GM19238 (cell line): ENCODE measurements around the gene NMD3.

Experiments used
- DNase-seq: peaks from one replicate; pipeline ENCODE4 v3.0.0; 2011; ENCODE audit warnings: low spot score; ENCODE audit not compliant: insufficient read length

The NMD3 gene

GRCh38 chr3:161230621-161231171, 9.6 kb downstream of the NMD3 start:
- no peak for DNase-seq

GRCh38 chr3:161231861-161232260, 10.8 kb downstream of the NMD3 start:
- DNase-seq = no peak

- DNase-seq = no peak
Observed at GRCh38 chr3:161233557-161233956, 12.4 kb downstream of the NMD3 start.

- no peak for DNase-seq
Observed at GRCh38 chr3:161236240-161236639, 15.1 kb downstream of the NMD3 start.

- no peak for DNase-seq
Observed at GRCh38 chr3:161239700-161240099, 18.6 kb downstream of the NMD3 start.

GRCh38 chr3:161244538-161244937, 23.4 kb downstream of the NMD3 start:
- DNase-seq = no peak

GRCh38 chr3:161247049-161247448, 25.9 kb downstream of the NMD3 start:
- no peak for DNase-seq

GRCh38 chr3:161250116-161250515, 29.0 kb downstream of the NMD3 start:
- DNase-seq = no peak

GRCh38 chr3:161251716-161252115, 30.6 kb downstream of the NMD3 start:
- no peak for DNase-seq

- no peak for DNase-seq
Observed at GRCh38 chr3:161252143-161252542, 31.0 kb downstream of the NMD3 start.

GRCh38 chr3:161253711-161254110, 32.6 kb downstream of the NMD3 start:
- DNase-seq = no peak

GRCh38 chr3:161254861-161255260, 33.8 kb downstream of the NMD3 start:
- DNase-seq = no peak

- no peak for DNase-seq
Observed at GRCh38 chr3:161263057-161263456, 41.9 kb downstream of the NMD3 start.

- no peak for DNase-seq
Observed at GRCh38 chr3:161264852-161265251, 43.7 kb downstream of the NMD3 start.

- DNase-seq = no peak
Observed at GRCh38 chr3:161265916-161266571, 44.9 kb downstream of the NMD3 start.

- no peak for DNase-seq
Observed at GRCh38 chr3:161266731-161267150, 45.6 kb downstream of the NMD3 start.

- DNase-seq = no peak
Observed at GRCh38 chr3:161267646-161268045, 46.5 kb downstream of the NMD3 start.

- DNase-seq = no peak
Observed at GRCh38 chr3:161268601-161269000, 47.5 kb downstream of the NMD3 start.

- no peak for DNase-seq
Observed at GRCh38 chr3:161270991-161271390, 49.9 kb downstream of the NMD3 start.

- no peak for DNase-seq
Observed at GRCh38 chr3:161271646-161272045, 50.5 kb downstream of the NMD3 start.

GRCh38 chr3:161272524-161272923, 51.4 kb downstream of the NMD3 start:
- no peak for DNase-seq

- DNase-seq = no peak
Observed at GRCh38 chr3:161273589-161274218, 52.6 kb downstream of the NMD3 start.

- DNase-seq = no peak
Observed at GRCh38 chr3:161274691-161275298, 53.7 kb downstream of the NMD3 start.
